ENCODE measurements around the gene CUEDC1.
A peak's percentile ranks its signal among the peaks of the same experiment; 100 is the strongest.
"Not testable (repeated sequence)": the region's sequence is repeated elsewhere in the genome, so short reads cannot be mapped to it uniquely, and the experiment has no call there.

The CUEDC1 gene

GRCh38 chr17:57856792-57857620 lies 98.2 kb downstream of the CUEDC1 start:
- DNase-seq, result no peak

DNA sequence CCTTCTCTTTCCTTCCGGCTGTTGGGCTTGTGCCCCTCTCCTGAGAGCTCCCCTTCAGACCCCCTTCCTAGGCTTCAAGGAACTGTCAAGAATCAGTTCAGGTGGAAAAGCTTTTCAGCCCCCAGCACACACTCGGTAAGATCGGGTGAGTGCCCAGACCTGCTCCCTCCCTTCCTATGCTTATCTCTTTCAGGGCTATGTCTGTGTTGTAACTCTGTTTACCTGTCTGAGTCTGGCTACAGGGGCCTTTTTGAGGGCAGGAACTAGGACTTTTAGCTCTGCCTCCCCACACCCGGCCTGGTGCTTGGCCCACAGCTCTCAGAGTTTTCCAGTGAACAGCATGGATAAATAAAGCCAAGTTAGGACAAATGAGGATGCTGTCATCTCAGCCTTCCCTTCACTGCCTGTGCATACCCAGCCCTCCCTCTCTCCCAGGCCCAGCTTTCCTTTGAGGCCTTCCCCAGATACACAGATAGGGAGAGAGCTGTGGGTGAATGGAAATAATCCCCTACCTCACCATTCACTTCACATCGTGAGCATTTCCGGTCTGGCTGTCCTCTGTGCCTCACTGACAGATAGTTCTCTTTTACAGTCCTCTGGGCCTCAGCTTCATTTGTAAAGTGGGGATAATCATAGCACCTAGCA lies 99.7 kb downstream of the CUEDC1 start:
- DNase-seq, result no peak

DNA sequence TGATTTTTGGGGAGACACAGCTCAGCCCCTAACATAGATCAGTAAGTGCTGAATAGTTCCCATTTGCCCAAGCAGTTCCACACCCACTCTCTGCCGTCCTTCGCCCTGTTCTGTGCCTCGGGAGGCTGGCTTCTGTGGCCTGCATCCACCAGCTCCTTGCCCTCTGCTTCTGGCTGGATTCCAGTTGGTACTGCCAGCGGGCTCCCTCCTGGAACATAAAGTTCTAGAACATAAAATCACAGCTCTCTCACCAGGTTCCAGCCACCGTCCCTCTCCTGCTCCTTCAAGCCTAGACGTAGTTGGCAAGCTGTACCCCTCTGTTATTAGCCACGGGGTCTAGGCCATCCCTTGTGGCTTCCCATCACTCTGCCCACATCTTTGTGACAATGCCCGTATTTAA lies 101.5 kb downstream of the CUEDC1 start:
- DNase-seq, result no peak

DNA sequence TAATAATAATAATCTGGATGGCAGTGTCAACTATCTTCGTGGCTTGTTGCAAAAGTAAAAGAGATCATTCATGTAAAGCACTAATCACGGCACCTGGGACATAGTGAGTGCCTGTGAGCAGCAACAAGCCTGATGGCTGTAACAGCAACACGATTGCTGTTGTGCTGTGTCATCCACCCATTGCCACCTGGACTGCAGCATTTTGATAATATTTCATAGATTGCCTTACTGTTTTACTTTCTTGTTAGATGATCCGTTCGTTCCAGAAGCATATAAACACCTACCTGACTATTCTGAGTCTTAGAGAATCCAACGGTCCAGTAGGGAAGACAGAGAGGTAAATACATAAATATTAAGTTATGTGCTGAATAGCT lies 102.3 kb downstream of the CUEDC1 start:
- no peak for DNase-seq

DNA sequence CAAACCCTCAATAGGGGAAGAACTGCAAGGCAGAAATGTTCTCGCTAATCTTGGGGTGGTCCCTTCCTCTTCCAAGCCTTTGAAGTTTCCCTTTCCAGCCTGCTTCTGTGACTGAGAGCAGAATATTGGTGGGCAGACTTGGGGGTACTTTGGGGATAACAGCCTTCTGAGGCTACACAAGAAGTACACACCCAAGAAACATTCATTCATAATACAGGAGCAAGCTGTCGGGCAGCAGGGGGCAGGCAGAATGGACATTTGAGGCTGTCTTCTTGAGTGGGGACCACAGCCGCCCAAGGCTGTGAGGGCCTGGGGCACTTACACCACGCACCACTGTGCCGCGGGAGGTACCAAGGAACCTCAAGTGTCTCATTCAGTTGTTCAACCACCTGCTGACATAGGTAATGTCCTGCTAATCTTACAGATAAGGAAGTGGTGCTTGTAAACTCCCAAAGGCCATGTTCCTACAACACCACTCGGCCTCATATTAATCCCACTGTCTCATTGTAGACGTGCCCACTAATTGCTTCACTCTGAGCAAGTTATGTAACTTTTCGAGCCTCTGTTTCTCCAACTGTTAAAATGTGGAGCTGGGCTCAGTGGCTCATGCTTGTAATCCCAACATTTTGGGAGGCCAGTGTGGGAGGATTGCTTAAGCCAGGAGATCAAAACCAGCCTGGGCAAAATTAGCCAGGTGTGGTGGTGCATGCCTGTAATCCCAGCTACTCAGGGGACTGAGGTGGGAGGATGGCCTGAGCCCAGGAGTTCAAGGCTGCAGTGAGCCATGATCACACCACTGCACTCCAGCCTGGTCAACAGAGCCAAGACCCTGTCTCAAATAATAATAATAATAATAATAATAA lies 102.9 kb downstream of the CUEDC1 start:
- DNase-seq, result no peak

GRCh38 chr17:57849874-57850754 lies 105.1 kb downstream of the CUEDC1 start, which contains the start of gene MRPS23:
Gene MRPS23, minus strand, starts transcription at chr17:57850044. Its CDS starts 34 bp downstream, at chr17:57850010.
- DNase-seq, result peak; percentile 86

GRCh38 chr17:57849163-57849873 lies 105.9 kb downstream of the CUEDC1 start:
- no peak for DNase-seq

GRCh38 chr17:57846056-57846945 lies 108.9 kb downstream of the CUEDC1 start:
- not testable (repeated sequence) for DNase-seq

GRCh38 chr17:57842280-57842679 lies 112.9 kb downstream of the CUEDC1 start:
- DNase-seq, result no peak

DNA sequence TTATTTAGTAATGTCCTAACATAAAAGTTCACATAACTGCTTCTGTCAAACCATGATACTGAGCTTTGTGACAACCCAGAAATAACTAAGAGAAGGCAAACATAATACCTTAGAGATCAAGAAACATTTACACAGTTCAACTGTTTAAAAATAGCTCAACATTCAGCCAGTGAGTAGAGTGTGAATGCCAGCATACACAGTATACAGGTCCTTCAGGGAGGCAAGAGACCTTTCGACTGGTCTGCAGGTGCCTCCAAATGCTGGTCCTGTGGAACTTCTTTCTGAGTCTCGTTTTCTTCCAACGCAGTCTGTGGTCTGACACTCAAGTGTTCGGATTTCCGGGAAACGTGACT lies 115.7 kb downstream of the CUEDC1 start:
- no peak for DNase-seq

GRCh38 chr17:57838857-57839570 lies 116.2 kb downstream of the CUEDC1 start:
- no peak for DNase-seq

GRCh38 chr17:57838453-57838852 lies 116.8 kb downstream of the CUEDC1 start:
- DNase-seq, result no peak

DNA sequence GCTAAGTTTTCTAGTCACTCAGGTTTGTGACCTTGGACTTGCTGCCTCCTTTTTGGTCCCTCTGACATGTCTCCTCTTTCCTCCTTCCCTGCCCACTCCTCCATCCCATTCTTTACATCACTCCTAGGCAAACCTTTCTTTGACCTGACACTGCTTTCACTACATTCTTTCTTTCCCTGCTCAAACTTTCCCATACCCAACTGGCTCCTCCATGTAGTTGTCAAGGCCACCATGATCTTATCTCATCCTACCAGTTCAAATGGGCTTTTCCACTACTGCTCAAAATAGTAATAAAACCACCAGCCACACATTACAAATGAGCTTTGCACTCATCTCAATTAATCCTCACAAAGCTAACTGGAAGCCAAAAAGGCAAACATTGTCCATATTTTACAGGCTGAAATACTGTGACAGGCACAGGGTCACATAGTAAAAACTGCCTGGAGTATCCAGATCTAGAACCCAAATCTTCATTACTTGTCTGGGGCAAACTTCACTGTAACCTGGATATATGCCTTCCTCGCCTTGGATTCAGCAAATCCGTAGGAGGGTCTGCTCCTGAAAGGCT lies 119.8 kb downstream of the CUEDC1 start:
- DNase-seq, result no peak

DNA sequence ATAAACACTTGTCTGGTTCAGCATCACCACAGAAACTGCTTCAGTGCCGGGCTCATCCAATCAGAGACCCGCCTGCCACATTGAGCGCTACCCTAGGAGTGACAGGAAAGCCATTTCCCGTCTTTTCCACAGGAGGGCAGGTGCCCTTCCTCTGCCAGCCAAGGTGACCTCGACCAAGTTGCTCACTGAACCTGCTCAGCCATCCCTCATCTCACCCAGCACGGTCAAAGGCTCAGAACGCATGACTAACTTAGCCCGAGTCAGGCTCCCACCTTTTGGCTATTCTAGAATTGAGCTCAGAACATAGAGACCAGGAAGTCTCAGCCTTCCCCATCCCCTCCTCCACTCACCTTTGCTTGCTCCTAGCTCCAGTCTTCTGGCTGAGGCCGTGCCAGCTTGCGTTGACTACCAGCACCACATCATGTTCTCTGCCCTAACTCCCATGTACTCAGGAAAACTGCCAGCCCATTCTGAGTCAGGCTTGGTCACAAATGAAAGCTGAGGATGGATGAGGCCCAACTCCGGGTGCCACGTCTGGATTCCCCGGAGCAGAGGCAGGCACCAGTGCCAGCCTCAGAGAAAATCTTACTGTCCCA lies 121.0 kb downstream of the CUEDC1 start:
- DNase-seq, result no peak

DNA sequence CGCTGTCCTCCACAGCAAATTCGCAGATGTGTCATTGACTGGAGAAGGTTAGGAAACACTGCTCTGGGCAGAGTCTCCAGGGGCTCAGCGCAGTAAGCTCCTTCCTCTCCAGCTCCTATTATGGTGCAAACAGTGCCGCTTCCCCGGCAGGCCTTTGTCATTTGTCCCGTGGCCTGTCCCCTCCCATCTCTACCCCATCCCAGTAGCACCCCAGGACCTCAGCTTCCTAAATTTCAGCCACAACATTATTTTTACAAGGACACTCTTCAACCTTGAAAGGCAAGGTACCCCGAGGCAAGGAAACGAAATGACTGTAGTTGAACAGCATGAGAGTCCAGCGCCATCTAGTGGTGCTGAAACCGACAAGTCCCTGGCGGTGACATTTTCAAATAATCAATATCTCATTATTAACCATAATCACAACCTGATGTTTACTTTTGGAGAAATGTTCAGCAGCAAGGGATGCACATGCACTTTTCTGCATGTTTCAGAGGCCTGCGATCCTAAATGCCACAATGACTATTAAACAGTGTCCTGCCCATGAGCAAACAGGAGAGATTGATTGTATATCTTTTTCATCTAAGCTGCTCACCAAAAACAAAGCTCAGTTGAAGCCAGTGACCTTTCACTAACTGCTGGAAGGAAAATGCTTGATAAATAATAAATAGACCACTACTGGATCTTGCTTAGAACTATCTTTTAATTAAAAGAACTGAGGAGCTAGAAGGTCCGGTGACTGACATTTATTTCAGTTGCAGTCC lies 121.9 kb downstream of the CUEDC1 start:
- DNase-seq, result peak; percentile 44

GRCh38 chr17:57832314-57833178 lies 122.7 kb downstream of the CUEDC1 start:
- no peak for DNase-seq

- DNase-seq, result no peak
Measured at GRCh38 chr17:57830880-57831279, 124.3 kb downstream of the CUEDC1 start.

Data from DMS79 (cell line).